Dermis blood vessel endothelial cell (primary cell): Measurements from ENCODE around the gene BBS2. TPM values are rescaled to one million over a fixed set of nuclear protein-coding genes. Genes with fewer than 3 reads are reported as not detected.
A peak's percentile ranks its signal among the peaks of the same experiment; 100 is the strongest.
"Not testable (repeated sequence)": the region's sequence is repeated elsewhere in the genome, so short reads cannot be mapped to it uniquely, and the experiment has no call there.

ENCODE experiments used
- DNase-seq: peaks from one replicate; pipeline ENCODE4 v3.0.0; 2010
- total RNA-seq: library from RNA; depleted of rRNA; stranded (reverse); fragments of >200 nt; gene quantifications from 2 replicates; pipeline ENCODE4 v1.2.3, GENCODE V29; 2014

BBS2 gene
- total RNA-seq, 1 donor from 2014 or later = 52.2 TPM

DNA sequence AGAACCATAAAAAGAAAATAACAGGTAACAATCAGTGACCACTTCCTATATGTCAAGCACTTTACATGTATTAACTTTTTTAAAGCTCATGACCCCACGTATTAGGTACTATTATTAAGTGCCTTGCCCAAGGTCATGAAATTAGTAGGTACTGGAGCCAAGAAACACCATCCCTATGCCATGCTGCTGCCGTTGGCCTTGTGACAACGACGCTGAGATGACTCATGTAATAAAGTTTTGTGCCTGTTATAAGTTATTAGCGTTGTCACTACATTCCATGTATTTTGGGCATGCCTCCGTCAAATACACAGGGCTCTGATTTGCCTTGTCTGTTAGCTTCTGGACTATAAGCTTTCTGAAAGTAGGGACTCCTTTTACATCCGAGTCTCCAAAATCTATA is 1.4 kb downstream of the BBS2 start:
- peak; percentile 38 for DNase-seq

DNA sequence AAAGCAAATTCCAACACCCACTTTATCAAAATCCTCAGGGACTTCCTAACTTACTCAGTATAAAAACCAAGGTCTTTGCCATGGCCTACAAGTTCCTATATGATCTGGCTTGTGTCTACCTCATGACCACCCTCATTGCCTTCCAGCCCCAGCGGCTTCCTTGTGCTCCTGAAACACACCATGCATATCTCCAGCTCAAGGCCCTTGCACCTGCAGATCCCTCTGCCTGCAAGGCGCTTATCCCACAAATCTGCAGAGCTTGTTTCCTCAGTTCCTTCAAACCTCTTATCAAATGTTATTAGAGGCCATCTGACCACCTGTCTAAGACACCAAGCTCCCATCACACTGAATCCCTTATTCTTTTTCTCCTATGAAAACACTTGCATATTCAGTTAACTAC is 2.6 kb downstream of the BBS2 start:
- DNase-seq = no peak

DNA sequence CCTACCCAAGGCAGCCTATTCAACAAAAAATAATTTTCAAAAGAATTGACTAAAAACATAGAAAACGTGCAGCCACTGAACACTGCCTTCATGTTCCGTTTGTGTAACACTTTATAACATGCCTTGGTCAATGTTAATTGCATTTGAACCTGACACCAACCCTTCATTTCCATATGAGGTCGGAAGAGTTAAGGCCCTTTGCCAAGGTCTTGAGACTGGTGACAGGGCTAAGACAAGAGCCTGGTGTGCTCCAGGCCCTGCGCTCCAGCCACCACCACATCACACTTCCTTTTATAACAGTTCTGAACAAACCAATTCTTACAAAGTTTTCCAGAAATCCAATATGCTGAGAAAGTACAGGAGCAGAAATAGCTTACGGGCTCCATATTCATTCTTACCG is 4.2 kb downstream of the BBS2 start:
- no peak for DNase-seq

DNA sequence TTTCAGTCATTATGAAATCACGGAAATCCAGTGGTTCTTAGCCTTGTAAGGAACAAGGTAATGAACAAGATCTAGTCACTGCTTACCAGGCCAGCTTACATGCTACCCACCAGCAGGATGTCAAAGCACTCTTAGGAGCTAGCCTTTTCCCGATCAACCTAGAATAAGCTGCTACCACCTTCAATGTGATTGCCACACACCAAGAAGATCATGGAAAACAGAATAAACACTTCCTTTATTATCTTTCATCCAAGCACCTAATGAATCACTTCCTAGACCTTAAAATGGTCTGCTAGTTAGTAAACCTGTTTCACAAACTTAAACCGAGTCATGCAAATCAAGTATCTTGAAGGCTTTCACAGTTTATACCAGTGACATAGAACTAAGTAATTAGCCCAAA is 5.0 kb downstream of the BBS2 start:
- no peak for DNase-seq

DNA sequence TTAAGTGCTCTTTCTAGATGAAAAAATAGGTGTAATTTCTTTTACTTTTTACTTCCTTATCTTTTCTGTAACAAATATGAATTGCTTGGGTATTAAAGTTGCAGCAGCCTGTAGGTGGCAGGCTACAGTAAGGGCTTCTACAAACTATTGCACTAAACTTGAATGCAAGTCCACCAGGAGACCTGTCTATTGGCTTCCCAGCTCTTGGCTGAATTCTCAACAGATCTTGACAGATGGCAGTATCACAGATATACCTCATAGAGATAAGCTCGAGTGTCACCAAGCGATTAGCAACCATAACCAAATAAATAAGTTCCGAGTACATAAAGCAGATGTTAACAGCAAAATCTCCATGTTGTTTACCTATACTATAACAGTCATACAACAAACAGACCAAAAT is 5.9 kb downstream of the BBS2 start:
- peak; percentile 85 for DNase-seq

DNA sequence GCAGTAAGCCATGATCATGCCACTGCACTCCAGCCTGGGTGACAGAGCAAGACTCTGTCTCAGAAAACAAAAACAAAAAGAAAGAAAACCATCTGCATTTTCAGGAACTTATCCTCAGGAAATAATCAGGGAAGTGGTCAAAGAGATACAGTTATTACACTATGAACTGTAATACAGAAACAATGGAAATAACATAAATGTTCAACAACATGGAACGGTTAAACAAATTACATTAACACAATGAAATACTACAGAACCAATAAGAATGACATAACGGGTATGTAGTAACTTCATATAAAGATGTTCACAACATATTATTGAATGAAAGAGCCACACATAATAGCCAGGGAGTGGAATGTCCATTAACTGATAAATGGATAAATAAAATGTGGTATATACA is 6.7 kb downstream of the BBS2 start:
- DNase-seq = no peak

DNA sequence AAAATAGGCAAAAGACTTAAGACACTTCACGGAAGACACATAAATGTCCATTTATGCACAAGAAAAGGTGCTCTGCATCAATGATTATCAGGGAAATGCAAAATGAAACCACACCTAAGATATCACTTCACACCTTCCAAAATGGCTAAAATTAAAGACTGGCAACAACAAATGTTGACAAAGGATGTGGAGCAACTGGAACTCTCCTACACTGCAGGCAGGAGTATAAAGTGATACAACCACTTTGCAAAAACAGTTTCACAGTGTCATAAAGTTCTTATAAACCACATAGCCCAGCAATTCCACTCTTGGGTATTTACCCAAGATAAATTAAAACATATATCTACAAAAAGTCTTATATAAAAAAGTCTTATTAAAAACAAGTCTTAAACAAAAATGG is 7.8 kb downstream of the BBS2 start:
- DNase-seq = no peak

DNA sequence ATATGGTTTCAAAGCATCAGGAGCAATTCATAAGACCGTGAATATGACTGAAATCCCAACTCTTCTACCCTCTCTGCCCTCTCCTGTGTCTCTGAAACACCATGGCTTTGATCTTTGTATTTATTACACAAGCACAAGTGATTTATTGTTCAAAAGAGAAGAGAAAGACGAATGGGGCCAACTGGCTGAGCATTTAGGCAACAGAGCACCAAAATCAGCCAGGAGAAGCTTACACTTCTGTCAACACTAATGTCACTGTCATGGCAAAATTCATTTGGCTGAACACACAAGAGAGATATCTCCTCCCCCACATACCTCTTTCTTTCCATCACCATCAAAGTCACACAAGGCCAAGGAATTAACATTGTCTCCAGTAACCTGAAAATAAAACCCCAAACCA is 9.3 kb downstream of the BBS2 start:
- DNase-seq = no peak

DNA sequence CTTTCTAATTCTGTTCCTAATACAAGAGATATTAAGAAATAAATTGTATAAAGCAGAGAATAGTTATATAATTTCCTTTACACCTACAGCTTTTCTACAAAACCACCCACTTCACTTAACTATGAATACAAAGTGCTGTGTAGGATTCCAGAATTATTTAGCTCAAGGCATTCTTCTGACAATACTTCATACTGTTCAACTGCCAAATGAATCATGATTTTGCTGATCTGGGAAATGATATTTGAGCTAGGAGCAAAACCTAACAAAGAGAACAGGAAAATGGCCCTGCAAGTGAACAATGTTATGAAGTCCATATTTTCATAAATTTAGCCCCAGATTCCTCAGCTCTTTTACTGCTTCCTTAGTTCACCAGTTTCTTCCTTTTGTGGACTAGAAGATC is 12.9 kb downstream of the BBS2 start:
- peak; percentile 87 for DNase-seq

DNA sequence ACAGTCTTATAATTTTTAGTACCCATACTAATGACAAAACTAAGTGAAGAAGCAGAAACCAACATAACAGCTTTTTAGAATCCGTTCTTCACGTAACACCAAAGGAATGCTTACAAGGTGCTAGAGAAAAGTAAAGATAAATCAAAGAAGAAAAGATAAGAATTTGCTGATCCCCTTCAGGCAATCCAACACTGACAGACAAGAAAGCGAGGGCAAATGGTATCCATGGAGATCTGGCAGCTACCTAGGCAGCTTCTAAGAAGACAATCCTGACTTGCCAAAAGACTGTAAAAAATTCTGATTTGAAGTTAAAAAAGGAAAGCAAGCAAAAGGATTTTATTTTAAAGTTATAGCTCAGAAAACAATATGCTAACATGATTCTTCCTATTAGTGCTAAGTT is 14.6 kb downstream of the BBS2 start:
- DNase-seq = no peak

DNA sequence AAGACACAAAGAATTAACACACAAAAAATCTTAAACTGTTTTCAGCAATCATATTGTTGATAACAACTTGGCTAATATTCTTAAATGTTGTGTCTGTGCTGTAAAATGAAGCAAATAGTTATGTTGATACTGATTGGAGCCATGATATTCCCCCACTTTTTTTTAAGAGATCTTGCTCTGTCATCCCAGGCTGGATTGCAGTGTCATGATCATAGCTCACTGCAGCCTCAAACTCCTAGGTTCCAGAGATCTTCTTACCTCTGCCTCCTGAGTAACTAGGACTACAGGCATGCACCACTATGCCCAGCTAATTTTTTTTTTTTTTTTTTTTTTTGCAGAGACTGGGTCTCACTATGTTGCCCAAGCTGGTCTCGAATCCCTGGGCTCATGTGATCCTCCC is 26.0 kb downstream of the BBS2 start:
- DNase-seq = no peak

DNA sequence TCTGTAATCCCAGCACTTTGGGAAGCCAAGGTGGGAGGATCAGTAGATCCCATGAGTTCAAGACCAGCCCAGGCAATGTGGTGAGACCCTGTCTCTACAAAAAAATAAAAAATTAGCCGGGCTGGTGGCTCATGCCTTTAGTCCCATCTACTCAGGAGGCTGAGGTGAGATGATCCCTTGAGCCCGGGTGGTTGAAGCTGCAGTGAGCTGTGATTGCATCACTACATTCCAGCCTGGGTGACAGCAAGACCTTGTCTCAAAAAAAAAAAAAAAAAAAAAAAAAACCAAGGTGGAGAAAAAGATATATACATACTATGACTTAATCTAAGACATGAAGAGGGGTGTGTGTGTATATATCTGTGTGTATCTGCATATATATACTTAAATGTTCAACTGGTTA is 26.7 kb downstream of the BBS2 start:
- no peak for DNase-seq

DNA sequence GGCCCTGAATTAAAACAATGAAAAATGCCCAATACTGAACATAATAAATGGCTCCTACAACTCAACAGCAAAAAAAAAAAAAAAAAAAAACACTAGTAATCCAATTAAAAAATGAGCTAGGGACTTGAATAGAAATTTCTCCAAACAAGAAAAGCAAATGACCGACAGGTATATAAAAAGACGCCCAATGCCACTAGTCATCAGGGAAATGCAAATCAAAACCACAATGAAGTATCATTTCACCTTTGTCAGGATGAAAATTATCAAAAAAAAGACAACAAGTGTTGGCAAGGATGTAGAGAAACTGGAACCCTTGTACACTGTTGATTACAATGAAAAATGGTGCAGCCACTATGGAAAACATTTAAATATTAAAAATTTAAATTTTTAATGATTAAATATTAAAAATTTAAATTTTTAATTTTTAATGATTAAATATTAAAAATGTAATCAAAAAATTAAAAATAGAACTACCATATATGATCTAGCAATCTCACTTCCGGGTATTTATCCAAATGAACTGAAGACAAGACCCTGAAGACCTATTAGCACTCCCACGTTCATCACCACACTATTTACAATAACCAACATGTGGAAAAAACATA is 28.1 kb downstream of the BBS2 start:
- DNase-seq = no peak

DNA sequence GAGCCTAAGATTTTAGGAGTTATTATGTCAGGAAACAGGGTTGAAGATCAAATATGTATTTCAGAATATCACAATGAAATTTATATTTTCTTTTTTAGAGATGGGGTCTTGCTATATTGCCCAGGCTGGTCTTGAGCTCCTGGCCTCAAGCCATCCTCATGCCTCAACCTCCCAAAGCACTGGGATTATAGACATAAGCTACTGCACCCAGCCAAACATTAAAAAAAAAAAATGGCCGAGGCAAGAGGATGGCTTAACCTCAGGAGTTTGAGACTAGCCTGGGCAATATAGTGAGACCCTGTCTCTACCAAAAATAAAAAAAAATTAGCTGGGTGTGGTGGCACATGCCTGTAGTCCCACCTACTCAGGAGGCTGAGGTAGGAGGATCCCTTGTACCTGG is 31.0 kb downstream of the BBS2 start:
- not testable (repeated sequence) for DNase-seq

DNA sequence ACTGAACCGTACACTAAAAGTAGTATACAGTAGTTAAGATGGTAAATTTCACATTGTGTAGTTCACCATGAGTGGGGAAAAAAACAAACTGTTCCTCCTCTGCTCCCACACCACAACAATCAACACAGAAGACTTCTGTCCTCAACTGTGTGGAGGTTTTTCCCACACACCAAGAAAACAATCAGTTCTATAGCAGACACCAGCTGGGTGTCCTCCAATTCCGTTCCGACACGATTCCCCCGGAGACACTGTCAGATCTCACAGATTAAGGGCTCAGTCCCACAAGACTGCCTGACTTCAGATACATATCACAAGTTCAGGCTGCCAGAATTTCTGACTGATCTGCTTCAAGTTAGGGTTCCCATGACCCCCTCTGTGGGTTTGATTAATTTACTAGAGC is 31.8 kb downstream of the BBS2 start:
- DNase-seq = no peak

DNA sequence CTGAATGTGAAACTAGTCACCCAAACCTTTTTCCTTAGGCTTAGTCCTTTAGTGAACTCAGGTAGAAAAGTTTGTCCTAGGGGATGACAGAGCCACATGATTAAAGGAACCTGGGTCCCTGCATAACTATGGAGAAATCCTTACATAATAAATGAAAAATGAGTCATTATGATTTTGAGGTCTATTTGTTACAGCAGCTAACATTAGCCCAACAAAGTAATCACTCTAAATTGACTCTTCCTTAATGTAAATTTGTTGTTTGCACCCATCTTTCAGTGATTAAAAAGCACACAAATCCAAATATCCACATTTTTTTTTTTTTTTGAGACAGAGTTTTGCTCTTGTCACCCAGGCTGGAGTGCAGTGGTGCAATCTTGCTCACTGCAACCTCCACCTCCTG is 36.4 kb downstream of the BBS2 start:
- DNase-seq = no peak

DNA sequence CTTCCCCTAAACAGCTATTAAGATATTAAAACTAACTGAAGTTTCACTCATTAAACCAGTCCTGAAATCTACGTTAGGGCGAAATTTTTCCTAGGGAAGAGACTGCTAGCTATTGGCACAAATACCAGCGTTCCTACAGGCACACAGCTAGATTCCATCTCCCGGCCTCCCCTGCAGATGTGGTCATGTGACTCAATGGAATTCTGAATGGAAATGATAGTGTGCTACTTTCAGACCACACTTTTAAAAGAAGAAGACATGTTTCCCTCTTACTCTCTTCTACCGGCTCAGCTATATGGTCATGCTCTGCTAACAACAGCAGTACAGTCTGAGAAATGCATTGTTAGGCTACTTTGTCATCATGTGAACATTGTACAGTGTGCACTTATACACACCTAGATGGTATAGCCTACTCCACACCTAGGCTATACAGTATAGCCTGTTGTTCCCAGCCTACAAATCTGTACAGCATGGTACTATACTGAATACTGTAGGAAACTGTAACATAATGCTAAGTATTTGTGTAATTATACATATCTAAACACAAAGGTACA is 37.1 kb downstream of the BBS2 start:
- DNase-seq = no peak

DNA sequence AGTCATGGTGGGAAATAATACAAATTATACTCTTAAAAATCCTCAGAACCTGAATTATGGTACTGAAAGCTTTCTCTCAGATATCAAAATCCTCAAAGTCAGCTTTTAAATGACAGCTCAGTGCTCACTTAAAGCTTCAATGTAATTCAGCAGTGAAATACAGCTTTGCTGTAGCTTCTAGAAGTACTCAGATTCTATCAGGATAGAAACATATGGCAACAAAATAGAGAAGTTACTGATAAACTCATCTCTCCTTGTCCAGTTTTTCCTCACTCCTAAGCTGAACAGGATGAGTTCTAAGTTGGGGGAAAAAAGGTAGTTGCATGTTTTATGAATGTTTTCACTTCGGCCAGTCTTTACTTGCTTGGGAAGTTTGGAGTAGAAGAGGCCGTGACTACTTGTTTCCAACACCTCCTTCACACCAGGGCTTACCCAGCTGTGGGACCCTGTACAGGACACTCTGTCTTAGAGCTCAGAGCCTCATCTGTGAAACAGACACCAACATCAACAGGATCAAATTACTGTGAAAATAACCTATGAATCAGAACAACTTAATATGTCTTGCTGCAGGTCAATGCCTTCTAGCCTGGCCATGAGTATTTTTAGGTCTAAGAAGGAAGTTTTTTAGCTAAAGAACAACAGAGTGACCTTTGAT is 38.2 kb downstream of the BBS2 start:
- DNase-seq = no peak

DNA sequence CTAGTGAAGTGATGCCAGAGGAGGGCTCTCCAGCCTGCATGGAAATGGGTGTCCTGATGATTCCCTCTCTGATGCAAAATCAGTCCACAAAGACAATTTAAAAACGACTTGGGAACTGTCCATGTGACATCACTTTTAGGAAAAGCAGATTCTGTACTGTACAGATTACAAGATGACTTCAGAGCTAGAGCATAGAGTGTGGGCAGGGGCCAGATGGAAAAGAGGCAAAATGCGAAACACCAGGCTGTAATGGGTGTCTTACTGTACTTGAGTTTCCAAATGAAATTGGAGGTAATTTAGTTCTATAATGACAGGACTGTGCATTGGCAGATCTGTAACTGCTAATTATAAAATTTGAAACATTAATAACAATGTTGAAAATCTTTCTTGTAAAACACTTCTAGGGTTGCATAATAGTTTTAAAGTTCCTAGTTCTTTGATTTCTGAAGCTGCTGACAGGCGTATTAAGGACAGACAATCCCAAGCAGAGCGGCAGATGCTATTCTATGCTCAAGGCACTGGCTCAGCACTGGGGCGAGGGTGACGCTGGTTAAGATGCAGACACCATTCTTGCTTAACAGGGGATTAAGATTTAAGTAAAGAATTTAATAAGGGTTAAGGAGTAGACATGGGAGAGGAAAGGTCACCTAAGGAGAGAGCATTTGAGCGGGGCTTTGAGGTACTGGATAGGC is 38.9 kb downstream of the BBS2 start:
- no peak for DNase-seq

DNA sequence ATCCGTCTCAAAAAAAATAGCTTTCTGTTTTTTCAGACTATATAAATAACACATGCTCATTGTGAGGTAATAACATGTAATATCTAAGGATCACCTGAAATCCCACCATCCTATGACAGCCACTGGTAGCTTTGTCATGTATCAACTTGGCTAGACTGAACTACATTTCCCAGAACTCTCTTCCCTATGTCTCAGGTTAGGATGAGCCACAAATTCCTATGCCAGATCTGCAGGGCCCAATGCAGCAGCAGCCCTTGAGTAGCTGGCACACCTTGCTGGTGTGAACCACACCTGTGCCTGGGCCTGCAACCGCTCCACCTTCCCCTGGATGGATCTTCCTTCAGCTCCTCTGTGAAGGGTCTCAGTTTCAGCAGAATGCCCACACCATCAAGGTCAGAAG is 40.4 kb downstream of the BBS2 start:
- no peak for DNase-seq

DNA sequence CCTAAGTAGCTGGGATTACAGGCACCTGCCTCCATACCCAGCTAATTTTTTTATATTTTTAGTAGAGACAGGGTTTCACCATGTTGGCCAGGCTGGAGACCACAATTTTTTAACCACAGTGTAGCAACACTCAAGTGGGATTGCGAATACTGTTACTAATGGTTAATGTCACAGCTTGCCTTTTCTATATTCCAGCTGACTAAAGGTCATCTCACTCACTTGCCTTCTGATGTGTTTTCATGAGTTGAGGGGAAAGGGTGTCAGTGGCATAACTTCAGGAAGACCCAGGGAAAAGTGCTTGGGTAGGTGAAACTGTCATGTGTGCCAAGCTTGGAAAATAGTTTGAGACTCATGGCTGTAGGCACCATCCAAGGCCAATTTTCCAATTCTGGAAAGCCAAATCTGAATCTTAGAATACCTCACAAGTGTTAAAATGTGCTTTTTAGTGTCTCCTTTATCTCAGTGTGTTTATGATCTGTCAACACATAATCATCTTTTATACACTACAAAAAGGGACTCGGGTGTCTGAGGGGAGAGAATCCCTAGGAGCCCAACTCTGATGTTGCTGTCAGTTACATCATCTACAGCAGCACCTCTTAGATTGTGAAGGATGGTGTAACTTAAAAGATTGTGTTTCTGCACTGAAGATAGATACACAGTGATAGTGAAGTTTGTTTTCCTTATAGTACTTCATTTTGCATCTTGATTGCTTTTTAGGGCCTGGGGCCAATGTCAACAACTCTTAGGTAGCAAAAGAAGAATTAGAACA is 41.4 kb downstream of the BBS2 start:
- no peak for DNase-seq

DNA sequence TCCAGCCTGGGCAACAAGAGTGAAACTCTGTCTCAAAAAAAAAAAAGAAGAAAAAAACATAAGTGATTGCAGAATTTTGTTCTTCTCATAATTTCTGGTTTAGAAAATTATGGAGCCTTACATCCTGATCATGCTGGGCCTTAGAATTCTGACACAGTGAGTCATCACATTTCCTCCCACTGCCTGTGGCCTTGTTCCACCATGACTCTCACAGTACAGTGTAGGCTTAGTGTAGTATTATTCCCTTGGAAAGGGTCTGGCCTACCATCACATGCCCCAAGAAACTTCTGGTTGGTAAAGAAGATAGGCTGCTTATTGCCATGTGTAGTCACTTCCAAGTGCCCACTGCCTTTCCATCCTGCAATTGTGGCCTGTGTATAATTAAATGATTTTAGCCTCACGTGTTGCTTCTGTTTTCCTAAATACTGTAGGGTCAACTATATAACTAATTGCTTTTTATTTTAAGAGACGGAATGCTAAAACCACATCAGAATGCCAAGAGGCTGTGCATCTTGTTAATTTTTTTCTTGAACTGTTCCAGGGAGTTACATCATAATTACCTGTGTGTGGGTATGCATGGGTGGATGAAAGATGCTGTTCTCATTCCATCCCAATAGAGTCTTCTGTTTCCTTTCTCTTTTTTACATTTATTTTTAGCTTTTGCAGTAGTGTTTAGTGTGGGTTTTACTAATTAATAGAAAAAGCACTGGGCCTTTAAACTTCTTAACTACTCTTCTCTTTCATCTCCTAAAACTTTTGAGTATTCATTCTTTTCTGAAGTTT is 42.5 kb downstream of the BBS2 start:
- DNase-seq = peak; percentile 86

DNA sequence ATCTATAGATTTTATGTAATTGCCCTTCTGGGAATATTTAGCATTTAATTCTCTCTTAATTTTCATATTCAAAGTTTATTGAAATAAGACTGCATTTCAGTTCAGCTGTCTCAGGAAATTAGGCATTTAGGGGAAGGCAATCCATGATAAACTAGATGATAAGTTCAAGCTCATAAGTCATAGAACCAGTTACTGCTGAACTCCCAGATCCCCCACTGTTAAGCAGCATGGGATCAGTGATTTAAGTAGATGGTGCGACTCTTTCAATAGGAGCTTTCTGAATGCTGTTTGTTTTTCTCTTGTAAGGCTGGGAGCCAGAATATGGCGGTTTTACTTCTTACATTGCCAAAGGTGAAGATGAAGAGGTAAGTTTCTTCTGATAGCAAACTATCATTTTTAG is 44.6 kb downstream of the BBS2 start:
- no peak for DNase-seq
